HepG2 (cell line): ENCODE data around the gene ZMIZ1.

Source experiments
- CTCF ChIP-seq: sonication (generic); formaldehyde crosslinking; IDR thresholded peaks from 2 replicates; pipeline ENCODE4 v1.5.0; 2020; ENCODE audit warnings: mild to moderate bottlenecking, missing genetic modification reagents, moderate library complexity
- EZH2 ChIP-seq: conservative IDR thresholded peaks from 2 replicates; pipeline ENCODE4 v1.6.1; 2012; ENCODE audit warnings: mild to moderate bottlenecking, low read depth, low read length, moderate library complexity
- KDM5B ChIP-seq: sonication (generic); formaldehyde crosslinking; IDR thresholded peaks from 2 replicates; pipeline ENCODE4 v1.4.0; 2020; ENCODE audit warnings: missing genetic modification reagents, mild to moderate bottlenecking, borderline replicate concordance
- PHF5A ChIP-seq: IDR thresholded peaks from one replicate; pipeline ENCODE4 v1.6.1; 2018; ENCODE audit warnings: low read depth, missing genetic modification reagents; ENCODE audit not compliant: unreplicated experiment
- ZNF280D ChIP-seq: sonication (generic); formaldehyde crosslinking; IDR thresholded peaks from 2 replicates; pipeline ENCODE4 v1.5.1; 2020; ENCODE audit warnings: mild to moderate bottlenecking, missing genetic modification reagents
- ZNF574 ChIP-seq: sonication (generic); formaldehyde crosslinking; IDR thresholded peaks from 2 replicates; pipeline ENCODE4 v1.4.0; 2020; ENCODE audit warnings: missing genetic modification reagents

GRCh38 chr10:79147306-79147705 is 78.5 kb downstream of the ZMIZ1 start:
- TF ChIP-seq PHF5A (CRISPR knock-in tag) = no peak
- TF ChIP-seq CTCF (CRISPR knock-in tag) = no peak
- no peak for TF ChIP-seq ZNF280D (CRISPR knock-in tag)
- no peak for TF ChIP-seq KDM5B (CRISPR knock-in tag)
- no peak for TF ChIP-seq ZNF574
- TF ChIP-seq EZH2 = no peak
